Stimulated activated CD4-positive, alpha-beta T cell treated with anti-CD3 and anti-CD28 coated beads, Interleukin-1b, Interleukin-23, amount 100 ng/mL, for 48 hours (primary cell): ENCODE data around the gene NME7.
"Not testable (repeated sequence)": the region's sequence is repeated elsewhere in the genome, so short reads cannot be mapped to it uniquely, and the experiment has no call there.

Source experiments
- DNase-seq: peaks from one replicate; pipeline ENCODE4 v3.0.0-alpha.2; 2020

NME7 gene

GRCh38 chr1:169367686-169368405, at the start of gene NME7, which contains the start of gene BLZF1:
Gene NME7 (minus strand): TSS chr1:169367797. CDS start chr1:169367710, 87 bp downstream.
Gene BLZF1 (plus strand): TSS chr1:169368195. CDS start chr1:169369523, 1,328 bp downstream.
- peak; percentile 98 for DNase-seq

GRCh38 chr1:169414952-169415351, 47.4 kb upstream of the NME7 start:
- DNase-seq, result no peak

- DNase-seq, result not testable (repeated sequence)
These were observed 40.7 kb upstream of the NME7 start for GRCh38 chr1:169408340-169408739.

- not testable (repeated sequence) for DNase-seq
These were observed 35.0 kb upstream of the NME7 start for GRCh38 chr1:169402578-169402977.

GRCh38 chr1:169395955-169396354, 28.4 kb upstream of the NME7 start:
- DNase-seq, result no peak

GRCh38 chr1:169392406-169392805, 24.8 kb upstream of the NME7 start:
- no peak for DNase-seq

- DNase-seq, result no peak
These were observed 22.7 kb upstream of the NME7 start for GRCh38 chr1:169390303-169390702.

- no peak for DNase-seq
These were observed 19.8 kb upstream of the NME7 start for GRCh38 chr1:169387399-169387798.

- DNase-seq, result no peak
These were observed 15.9 kb upstream of the NME7 start for GRCh38 chr1:169383449-169383848.

GRCh38 chr1:169381162-169381561, 13.6 kb upstream of the NME7 start:
- no peak for DNase-seq

GRCh38 chr1:169371404-169371803, 3.8 kb upstream of the NME7 start:
- DNase-seq, result no peak

GRCh38 chr1:169368406-169368769, 791 bp upstream of the NME7 start:
- peak; percentile 14 for DNase-seq

GRCh38 chr1:169367096-169367685, 406 bp downstream of the NME7 start:
- DNase-seq, result no peak

- DNase-seq, result no peak
These were observed 2.6 kb downstream of the NME7 start for GRCh38 chr1:169364948-169365347.

GRCh38 chr1:169363046-169363730, 4.4 kb downstream of the NME7 start:
- no peak for DNase-seq

- no peak for DNase-seq
These were observed 6.3 kb downstream of the NME7 start for GRCh38 chr1:169361281-169361680.

GRCh38 chr1:169360415-169360814, 7.2 kb downstream of the NME7 start:
- no peak for DNase-seq

- DNase-seq, result no peak
These were observed 19.1 kb downstream of the NME7 start for GRCh38 chr1:169348383-169349036.

GRCh38 chr1:169347688-169348382, 19.8 kb downstream of the NME7 start:
- no peak for DNase-seq

- DNase-seq, result no peak
These were observed 21.5 kb downstream of the NME7 start for GRCh38 chr1:169346036-169346589.

- DNase-seq, result no peak
These were observed 22.1 kb downstream of the NME7 start for GRCh38 chr1:169345511-169345910.

GRCh38 chr1:169342096-169342495, 25.5 kb downstream of the NME7 start:
- not testable (repeated sequence) for DNase-seq

GRCh38 chr1:169340882-169341281, 26.7 kb downstream of the NME7 start:
- no peak for DNase-seq
